PC-9 (cell line): Measurements from ENCODE around the gene ATP2B2. TPM values are rescaled to one million over a fixed set of nuclear protein-coding genes. Genes with fewer than 3 reads are reported as not detected.

Experiments
- BruUV-seq: library from RNA; stranded (reverse); fragments of 400-500 nt; replicated peaks from 2 replicates; lab custom pipeline; 2021; lab: Mats Ljungman, UMichigan
- CTCF ChIA-PET: fragments of 300-600 bp; sonication (Branson Sonifier 250); formaldehyde crosslinking; loops from one replicate; lab custom pipeline; 2022; ENCODE audit warnings: antibody characterized with exemption; lab: Charles Lee
- POLR2A ChIA-PET: fragments of 300-600 bp; sonication (Branson Sonifier 250); formaldehyde crosslinking; loops from one replicate; lab custom pipeline; 2022; ENCODE audit warnings: antibody characterized with exemption; ENCODE audit not compliant: unreplicated experiment; lab: Charles Lee
- DNase-seq, 2 experiments: peaks; one replicate each; pipeline versions ENCODE4 v3.0.0 to v3.0.0-alpha.2; 2015 to 2022; ENCODE audit warnings: mixed read lengths in 1 of 2
- H2AFZ ChIP-seq: fragments of 200-600 bp; sonication (generic); 2 replicates; pipeline ENCODE4 v1.8.1; 2017; ENCODE audit warnings: antibody characterized with exemption
- H3F3A ChIP-seq: fragments of 200-600 bp; sonication (generic); 2 replicates; pipeline ENCODE4 v1.8.1; 2017; ENCODE audit warnings: antibody characterized with exemption, mild to moderate bottlenecking, low read depth; ENCODE audit not compliant: insufficient read depth
- H3K27ac ChIP-seq: fragments of 200-600 bp; sonication (generic); 2 replicates; pipeline ENCODE4 v1.6.1; 2016; ENCODE audit warnings: mixed run types
- H3K27me3 ChIP-seq: fragments of 200-600 bp; sonication (generic); 2 replicates; pipeline ENCODE4 v1.6.1; 2016; ENCODE audit warnings: low read depth, mixed run types; ENCODE audit not compliant: insufficient read depth
- H3K36me3 ChIP-seq: fragments of 200-600 bp; sonication (generic); 2 replicates; pipeline ENCODE4 v1.6.1; 2016; ENCODE audit warnings: low read depth, mixed run types
- H3K4me1 ChIP-seq: fragments of 200-600 bp; sonication (generic); replicated peaks from 2 replicates; pipeline ENCODE4 v1.6.1; 2016; ENCODE audit warnings: mixed run types; ENCODE audit not compliant: insufficient read depth
- H3K4me2 ChIP-seq: fragments of 200-600 bp; sonication (generic); 2 replicates; pipeline ENCODE4 v1.6.1; 2017; ENCODE audit warnings: mixed run types
- H3K4me3 ChIP-seq: fragments of 200-600 bp; sonication (generic); 2 replicates; pipeline ENCODE4 v1.6.1; 2016; ENCODE audit warnings: mixed run types
- H3K79me2 ChIP-seq: fragments of 200-600 bp; sonication (generic); 2 replicates; pipeline ENCODE4 v1.6.1; 2017; ENCODE audit warnings: low read depth, mixed run types
- H3K9me2 ChIP-seq: fragments of 200-600 bp; sonication (generic); 2 replicates; pipeline ENCODE4 v1.8.1; 2017; ENCODE audit warnings: mild to moderate bottlenecking; ENCODE audit not compliant: insufficient read depth
- H3K9me3 ChIP-seq: fragments of 200-600 bp; sonication (generic); 2 replicates; pipeline ENCODE4 v1.8.1; 2016; ENCODE audit warnings: low read depth; ENCODE audit not compliant: insufficient read depth
- H4K20me1 ChIP-seq: fragments of 200-600 bp; sonication (generic); 2 replicates; pipeline ENCODE4 v1.8.1; 2017; ENCODE audit not compliant: insufficient read depth
- CTCF ChIP-seq: fragments of 200-600 bp; sonication (generic); conservative IDR thresholded peaks from 2 replicates; pipeline ENCODE4 v1.6.1; 2017; ENCODE audit warnings: mixed run types, antibody characterized with exemption, mild to moderate bottlenecking, moderate library complexity
- EZH2 ChIP-seq: fragments of 200-600 bp; sonication (generic); IDR thresholded peaks from 2 replicates; pipeline ENCODE4 v1.8.0; 2017; ENCODE audit warnings: antibody characterized with exemption, low read depth
- intact Hi-C: fragments of 100-400 bp; cut with micrococcal nuclease; formaldehyde crosslinking; loops from one replicate; pipeline ENCODE4 v1.10.0; 2022; ENCODE audit not compliant: unreplicated experiment
- total RNA-seq: library from RNA; stranded (reverse); gene quantifications from 2 replicates; pipeline ENCODE4 v1.2.3, GENCODE V29; 2021

ATP2B2 gene
- total RNA-seq, 1 experiment from 2014 or later: not detected

DNA sequence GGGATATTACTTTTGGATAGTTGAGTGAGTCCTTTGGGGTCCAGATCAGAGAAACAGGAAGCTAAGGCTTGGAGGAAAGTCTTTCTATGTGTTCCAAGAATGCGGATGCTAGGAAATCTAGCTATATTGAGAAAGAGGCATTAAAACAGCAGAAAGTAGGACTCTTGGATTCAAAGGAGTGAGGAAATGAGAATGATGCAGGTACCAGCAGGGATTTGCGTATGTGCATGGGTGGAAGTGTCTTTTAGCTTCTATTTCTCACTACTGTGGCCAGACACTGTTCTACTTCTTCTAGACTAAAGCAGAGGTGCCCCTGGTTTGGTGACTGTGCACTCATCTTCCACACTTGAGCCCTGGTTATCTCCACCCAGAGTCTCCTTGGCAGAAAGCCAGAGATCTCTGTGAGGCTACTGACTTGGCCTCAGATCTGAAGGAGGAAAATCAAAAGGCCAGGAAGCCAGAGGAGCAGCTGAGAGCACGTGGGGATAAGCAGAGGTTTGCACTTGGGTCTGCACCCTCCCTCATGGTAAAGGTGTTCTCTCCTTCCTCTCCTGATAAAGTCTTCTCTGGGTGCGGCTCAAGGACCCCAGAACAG, 44.3 kb downstream of the ATP2B2 start:
- no peak overlapping the region for H3K4me2 ChIP-seq
- no peak overlapping the region for H2AFZ ChIP-seq
- H3K36me3 ChIP-seq: no peaks in the 10 kb centered on the region
- no peaks in the 10 kb centered on the region for H3K4me1 ChIP-seq
- no peak for TF ChIP-seq CTCF
- no peak for TF ChIP-seq EZH2
- no peak for DNase-seq
- H3K27me3 ChIP-seq: peaks cover 38% of the 10 kb centered on the region
- intact Hi-C loops: no loop called here
- no peaks in the 10 kb centered on the region for H3K9me3 ChIP-seq
- H4K20me1 ChIP-seq: peaks cover 2% of the 10 kb centered on the region; the same call in 1 of the 2 replicates
- no peak overlapping the region for H3K27ac ChIP-seq
- H3K79me2 ChIP-seq: no peaks in the 10 kb centered on the region
- BruUV-seq: no TSS peak
- POLR2A ChIA-PET: interaction anchor here (0.5 kb wide), 1 partner anchor 96 kb away, joined by 3 read pairs; no protein-coding TSS in a partner anchor
- CTCF ChIA-PET: no interaction called here
- H3K9me2 ChIP-seq: no peaks in the 10 kb centered on the region
- H3K4me3 ChIP-seq: no peak overlapping the region
- H3F3A ChIP-seq: no peaks in the 10 kb centered on the region

DNA sequence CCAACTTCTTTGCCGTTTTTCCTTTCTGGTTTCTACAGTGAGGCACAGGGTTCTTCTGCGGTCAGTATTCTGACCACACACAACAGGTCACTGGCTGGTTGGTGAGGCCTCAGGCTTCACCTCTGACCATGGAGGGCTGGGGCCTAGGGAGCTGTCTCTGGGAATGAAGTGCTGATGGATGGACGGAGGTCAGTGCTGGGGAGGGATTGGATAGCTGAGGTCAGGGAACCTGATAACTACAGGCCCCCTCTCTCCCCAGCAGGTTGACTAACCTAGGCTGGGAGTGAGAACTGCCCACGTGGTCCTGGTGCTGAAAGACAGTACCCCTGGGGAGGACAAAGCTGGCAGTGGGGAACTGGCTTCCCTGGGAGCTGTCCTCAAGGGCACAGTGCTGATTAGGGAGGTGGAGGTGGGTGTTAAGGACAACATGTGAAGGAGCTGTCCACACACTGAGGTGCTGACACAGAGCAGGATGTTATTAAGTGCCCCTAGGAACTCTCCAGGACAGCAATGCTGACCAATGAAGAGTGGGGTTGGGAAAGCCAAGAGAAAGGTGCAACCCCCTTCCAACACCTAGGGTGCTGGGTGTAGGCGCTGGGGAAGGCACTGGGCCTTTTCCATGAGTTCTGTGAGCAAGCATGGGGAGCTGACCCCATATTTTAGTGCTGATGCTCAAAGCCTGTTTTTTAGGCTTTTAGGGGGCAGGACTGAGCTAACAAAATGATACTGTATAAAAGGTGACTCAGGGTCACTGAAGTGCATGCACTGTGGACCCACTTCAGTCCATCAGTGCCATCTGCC, 45.2 kb downstream of the ATP2B2 start:
- Histone ChIP-seq H3K9me3 (no peaks in the 10 kb centered on the region), H3K79me2 (no peaks in the 10 kb centered on the region), H3K4me3 (no peak overlapping the region), H4K20me1 (peaks cover 2% of the 10 kb centered on the region; the same call in 1 of the 2 replicates), H3F3A (no peaks in the 10 kb centered on the region), H3K4me2 (no peak overlapping the region), H2AFZ (no peak overlapping the region), H3K27me3 (peaks cover 30% of the 10 kb centered on the region), H3K27ac (no peak overlapping the region), H3K9me2 (no peaks in the 10 kb centered on the region), H3K4me1 (no peaks in the 10 kb centered on the region), H3K36me3 (no peaks in the 10 kb centered on the region)
- ChIA-PET POLR2A (interaction anchor here (0.6 kb wide), 1 partner anchor 710 kb away, joined by 5 read pairs; the partner anchor contains the start of gene OGG1), CTCF (no interaction called here)
- DNase-seq: peak; percentile 52 to 63
- intact Hi-C loops: no loop called here
- TF ChIP-seq EZH2 (no peak), CTCF (no peak)
- BruUV-seq: no TSS peak

- Histone ChIP-seq H3K36me3 (no peaks in the 10 kb centered on the region), H3K4me2 (no peak overlapping the region), H3K27me3 (peaks cover 20% of the 10 kb centered on the region), H3K4me3 (no peak overlapping the region), H3K9me3 (no peaks in the 10 kb centered on the region), H3F3A (no peaks in the 10 kb centered on the region), H3K27ac (no peak overlapping the region), H3K4me1 (no peaks in the 10 kb centered on the region), H3K79me2 (no peaks in the 10 kb centered on the region), H3K9me2 (no peaks in the 10 kb centered on the region), H4K20me1 (no peaks in the 10 kb centered on the region), H2AFZ (no peak overlapping the region)
- TF ChIP-seq EZH2 (no peak), CTCF (no peak)
- ChIA-PET POLR2A (no interaction called here), CTCF (no interaction called here)
- no peak for DNase-seq
- intact Hi-C loops: no loop called here
- no TSS peak for BruUV-seq
Observed at GRCh38 chr3:10457560-10457959, 47.8 kb downstream of the ATP2B2 start.
